ENCODE results near the gene DHDDS.
A peak's percentile ranks its signal among the peaks of the same experiment; 100 is the strongest.
"Not testable (repeated sequence)": the region's sequence is repeated elsewhere in the genome, so short reads cannot be mapped to it uniquely, and the experiment has no call there.

DHDDS gene

DNA sequence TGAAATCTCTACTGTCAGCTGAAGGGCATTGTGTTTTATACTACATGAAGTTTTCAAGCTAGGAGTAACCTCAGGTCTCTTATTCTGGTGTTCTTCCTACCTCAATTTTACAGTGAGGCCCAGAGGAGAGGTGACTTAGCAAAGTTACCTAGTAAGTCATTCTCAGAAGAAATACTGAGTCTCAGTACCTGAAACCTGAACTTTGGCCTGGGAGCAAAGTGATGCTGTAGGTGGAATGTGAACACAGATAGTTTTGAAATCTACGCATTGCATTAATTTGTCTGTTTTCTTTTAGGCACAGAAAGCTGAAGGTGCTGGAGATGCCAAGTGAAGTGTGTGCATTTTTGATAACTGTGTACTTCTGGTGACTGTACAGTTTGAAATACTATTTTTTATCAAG lies 42.7 kb downstream of the DHDDS start:
- DNase-seq (ENCODE audit: low read depth in 2 of 2, low spot score in 1 of 2): no peak

DNA sequence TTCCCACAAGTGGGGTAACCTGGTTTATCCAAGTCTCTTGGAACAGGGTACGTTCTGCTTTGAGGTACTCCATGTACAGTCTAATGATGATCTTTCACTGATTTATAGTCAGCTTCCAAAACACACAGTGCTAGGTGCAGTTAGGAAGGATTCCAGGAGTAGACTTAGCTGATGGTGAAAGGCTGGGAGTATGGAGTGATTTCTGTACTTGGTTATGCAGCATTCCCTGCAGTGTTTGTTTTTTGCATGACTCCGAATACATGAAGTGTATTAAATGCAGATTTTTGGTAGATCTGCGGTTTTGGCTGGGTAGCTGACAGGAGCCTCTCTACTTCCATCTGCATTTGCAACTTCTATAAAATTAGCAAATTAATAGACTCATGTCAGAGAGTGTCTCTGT lies 43.9 kb downstream of the DHDDS start:
- no peak for DNase-seq (ENCODE audit: low read depth in 2 of 2, low spot score in 1 of 2)

DNA sequence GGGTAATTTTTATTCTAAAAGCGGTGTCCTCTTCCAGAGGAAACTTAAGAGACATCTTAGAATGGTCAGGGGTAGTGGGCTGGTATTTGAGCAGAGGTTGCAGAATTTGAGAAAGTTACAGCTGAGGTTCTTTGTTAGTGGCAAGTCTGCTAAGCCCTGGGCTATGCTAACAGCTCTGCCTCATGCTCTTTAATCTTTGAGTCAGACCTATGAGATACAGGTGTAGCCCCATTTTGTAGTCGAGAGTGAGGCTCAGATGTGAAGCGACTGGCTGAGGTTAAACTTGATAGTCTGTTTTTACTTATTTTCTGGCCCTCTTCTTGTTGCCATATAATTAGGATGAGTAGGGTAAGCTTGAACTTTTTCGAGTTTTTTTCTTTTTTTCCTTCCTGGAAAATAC lies 44.8 kb downstream of the DHDDS start:
- no peak for DNase-seq (ENCODE audit: low read depth in 2 of 2, low spot score in 1 of 2)

DNA sequence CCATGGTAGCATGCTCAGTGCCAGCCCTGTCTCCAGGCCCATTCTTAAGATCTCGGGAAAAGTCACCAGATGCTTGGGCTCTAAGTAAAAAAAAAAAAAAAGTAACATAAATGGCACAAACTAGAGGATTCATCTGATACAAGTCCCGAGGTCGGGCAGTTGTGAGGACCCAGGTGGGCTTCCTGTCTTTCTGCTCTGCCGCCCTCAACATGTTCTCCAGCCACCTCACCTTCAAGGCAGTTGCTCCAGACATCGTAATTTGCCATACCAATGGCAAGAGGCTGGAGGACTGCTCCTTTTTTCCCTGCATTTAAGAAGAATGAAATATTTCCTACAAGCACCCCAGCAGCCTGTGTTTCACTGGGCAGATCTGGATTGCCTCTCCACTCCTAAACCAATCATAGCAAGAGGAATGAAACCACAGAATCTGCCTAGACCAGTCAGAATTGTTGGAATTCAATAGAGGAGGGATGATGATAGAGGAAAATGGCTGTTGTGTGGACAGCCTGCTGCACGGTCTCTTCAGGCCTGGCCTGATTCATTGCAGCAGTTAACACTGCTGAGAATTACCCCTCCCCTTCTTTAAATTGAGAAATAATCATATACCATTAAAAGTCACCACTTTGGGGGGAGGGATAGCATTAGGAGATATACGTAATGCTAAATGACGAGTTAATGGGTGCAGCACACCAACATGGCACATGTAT lies 45.5 kb downstream of the DHDDS start:
- no peak for DNase-seq (ENCODE audit: low read depth in 2 of 2, low spot score in 1 of 2)

DNA sequence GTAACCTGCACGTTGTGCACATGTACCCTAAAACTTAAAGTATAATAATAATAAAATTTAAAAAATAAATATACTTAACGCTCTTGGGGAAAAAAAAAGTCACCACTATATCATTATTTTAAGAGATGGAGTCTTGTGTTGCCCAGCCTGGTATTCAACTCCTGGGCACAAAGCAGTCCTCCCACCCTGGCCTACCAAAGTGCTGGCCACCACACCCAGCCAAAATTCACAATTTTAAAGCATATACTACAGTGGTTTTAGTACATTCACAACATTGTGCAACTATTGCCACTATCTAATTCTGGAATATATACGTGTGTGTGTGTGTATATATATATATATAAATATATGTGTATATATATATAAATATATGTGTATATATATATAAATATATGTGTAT lies 46.0 kb downstream of the DHDDS start:
- no peak for DNase-seq (ENCODE audit: low read depth in 2 of 2, low spot score in 1 of 2)

DNA sequence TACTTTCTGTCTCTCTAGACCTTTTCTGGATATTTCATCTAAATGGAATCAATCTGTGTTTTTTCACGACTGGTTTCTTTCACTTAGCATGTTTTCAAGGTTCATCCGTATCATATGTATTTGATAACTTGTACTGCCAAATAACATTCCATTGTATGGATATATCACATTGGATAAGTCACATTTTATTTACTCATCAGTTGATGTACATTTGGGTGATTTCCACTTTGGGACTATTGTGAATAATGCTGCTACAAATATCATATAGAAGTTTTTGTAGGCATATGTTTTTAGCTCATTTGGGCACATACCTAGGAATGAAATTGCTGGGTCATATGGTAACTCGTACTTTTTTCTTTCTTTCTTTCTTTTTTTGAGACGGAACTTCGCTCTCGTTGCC lies 46.9 kb downstream of the DHDDS start:
- no peak for DNase-seq (ENCODE audit: low read depth in 2 of 2, low spot score in 1 of 2)

DNA sequence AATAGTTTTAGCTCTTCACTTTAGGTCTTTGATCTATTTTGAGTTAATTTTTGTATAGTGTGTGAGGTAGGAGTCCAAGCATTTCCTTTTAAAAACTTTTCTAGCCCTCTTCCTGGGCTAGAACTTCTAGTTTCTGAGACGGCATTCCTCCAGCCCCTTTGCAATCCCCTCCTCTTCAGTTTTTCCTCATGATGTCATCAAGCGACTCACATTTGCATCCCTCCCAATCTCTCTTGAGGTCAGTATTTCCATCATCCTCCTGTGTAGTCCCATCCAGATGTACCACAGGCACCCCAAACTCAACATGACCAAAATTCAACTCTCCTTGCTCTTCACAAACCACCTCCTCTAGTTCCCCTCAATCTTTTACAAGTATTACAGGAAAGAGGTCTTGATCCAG lies 50.8 kb downstream of the DHDDS start:
- no peak for DNase-seq (ENCODE audit: low read depth in 2 of 2, low spot score in 1 of 2)

DNA sequence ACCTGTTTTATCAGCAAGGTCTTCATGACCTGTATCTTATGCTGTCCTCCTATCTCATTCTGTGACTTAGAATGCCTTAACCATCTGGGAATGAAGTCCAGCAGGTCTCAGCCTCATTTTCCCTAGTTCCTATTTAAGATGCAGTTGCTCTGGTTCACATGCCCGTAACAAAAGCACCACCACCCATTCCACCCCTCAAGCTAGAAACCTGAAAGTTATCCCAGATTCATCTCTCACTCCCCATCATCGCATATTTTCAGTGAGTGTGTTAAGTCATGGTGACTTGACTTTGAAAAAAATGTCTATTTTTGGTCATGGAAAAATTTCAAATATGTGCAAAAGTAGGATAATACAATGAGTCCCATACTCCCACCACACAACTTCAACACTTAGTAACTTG lies 51.9 kb downstream of the DHDDS start:
- no peak for DNase-seq (ENCODE audit: low read depth in 2 of 2, low spot score in 1 of 2)

DNA sequence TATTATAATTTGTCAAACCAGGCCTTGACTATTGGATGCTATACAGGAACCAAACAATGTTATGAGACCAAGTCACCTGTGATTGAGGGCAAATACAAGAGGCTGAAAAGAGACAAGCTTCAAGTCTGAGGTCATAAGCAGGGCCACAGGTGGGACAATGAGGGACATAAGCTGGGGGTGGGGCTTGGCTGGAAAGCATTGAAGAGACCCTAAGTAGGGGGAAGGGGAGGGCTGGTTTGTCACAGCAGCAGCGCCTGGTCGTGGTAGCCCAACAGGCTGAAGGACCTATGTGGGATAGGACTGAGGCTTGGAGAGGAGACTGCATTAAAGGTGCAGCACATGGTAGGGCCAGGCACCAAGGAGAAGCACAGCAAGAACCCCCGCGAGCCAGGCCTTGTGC lies 58.0 kb downstream of the DHDDS start:
- no peak for DNase-seq (ENCODE audit: low read depth in 2 of 2, low spot score in 1 of 2)

DNA sequence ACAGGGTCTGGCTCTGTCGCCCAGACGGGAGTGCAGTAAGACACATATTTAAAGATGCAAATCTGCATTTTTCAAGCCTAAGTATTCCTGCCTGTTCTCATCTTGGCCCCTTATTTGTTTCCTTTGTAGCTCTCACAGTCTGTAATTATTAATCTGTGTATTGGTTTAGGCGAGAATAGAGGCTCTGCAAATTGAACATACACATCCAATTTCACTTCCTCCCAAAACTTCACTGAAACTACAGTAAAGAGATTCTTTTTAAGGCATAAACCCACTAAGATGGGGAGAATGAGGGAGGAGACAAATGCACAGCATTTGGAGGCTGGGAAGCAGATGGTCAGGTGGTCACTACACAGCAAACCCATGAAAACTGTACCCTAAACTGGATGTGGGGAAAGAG lies 61.1 kb downstream of the DHDDS start:
- DNase-seq (ENCODE audit: low read depth in 2 of 2, low spot score in 1 of 2): no peak

DNA sequence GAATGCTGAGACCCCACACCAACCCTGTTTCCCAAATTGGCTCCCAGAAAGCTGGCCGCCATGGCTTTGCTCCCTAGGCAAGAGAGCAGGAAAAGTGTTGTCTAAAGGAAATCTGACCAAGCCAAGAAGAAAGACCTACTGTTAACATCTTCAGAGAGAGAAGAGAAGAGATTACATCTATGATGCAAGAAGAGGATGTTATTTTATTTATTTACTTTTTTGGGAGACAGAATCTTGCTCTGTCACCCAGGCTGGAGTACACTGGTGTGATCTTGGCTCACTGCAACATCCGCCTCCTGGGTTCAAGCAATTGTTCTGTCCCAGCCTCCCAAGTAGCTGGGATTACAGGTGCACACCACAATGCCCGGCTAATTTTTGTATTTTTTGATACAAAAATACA lies 61.8 kb downstream of the DHDDS start:
- DNase-seq (ENCODE audit: low read depth in 2 of 2, low spot score in 1 of 2): no peak

DNA sequence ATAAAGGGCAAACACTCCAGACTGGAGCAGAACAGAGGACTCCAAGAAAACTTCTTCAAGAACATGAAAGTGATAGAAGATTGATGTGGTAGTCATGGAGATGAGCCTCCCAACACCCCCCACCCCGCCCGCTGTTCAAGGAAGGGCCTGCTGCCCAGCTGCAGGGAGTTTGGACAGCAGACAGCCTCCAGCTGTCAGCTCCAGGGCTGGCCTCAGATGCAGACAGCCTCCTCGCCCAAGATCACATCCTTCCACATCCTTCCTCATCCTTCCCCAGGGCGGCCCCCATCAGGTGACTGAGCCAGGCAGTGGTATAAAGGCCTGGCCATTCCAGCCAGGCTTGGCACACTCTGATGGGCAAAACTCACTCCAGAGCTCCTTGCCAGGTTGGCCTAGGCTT lies 64.7 kb downstream of the DHDDS start:
- DNase-seq (ENCODE audit: low read depth in 2 of 2, low spot score in 1 of 2): no peak

DNA sequence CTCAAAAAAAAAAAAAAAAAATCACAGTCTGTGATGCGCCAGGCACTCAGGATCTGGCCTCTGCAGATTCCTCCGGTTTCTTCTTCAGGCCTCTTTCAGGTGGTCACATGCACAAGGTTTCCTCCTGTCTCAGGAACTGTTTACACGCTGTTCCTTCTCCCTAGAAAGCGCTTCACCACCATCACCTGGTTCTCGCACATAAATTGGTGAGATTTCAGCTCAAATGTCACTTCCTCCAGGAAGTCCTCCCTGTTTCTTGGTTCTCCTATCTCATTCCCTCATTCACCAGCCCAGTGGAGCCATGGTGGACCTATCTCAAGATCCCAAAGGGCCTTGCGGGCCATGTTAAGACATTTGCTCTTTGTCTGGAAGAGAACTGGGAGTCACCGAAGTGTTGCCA lies 66.8 kb downstream of the DHDDS start:
- DNase-seq (ENCODE audit: low read depth in 2 of 2, low spot score in 1 of 2): no peak

DNA sequence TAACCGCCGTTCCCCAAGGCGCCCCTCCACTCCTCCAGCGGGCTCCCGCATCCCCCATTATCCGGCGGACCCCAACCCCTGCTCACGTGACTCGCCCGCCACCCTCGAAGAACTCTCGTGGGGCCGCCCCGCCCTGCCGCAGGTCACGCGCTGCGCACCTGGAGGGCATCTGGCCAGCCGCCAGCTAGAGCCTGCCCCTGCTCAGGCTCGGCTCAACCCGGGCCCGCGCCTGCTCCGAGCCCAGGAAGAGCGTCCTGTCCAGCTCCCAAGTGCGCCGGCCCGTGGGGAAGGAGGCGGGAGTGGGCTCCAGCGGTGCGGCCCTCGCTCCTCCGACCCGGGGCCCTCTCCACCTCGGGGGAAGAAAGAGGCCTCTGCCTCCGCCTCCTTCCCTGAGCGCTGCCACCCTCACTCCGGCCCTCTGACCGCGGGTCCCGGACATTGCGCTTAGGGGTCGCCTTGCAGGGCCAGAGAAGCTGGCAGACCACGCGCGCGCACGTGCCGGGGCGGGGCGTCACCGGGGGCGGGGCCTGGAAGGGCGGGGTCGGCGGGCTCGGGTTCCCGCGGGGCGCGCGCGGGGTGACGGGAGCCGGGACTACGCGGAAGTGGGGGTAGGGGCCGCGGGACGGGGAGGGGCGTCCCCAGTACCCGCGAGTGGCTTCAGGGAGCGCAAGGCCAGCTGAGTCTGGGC lies 68.5 kb downstream of the DHDDS start:
- DNase-seq (ENCODE audit: low read depth in 2 of 2, low spot score in 1 of 2): peak; percentile 84

DNA sequence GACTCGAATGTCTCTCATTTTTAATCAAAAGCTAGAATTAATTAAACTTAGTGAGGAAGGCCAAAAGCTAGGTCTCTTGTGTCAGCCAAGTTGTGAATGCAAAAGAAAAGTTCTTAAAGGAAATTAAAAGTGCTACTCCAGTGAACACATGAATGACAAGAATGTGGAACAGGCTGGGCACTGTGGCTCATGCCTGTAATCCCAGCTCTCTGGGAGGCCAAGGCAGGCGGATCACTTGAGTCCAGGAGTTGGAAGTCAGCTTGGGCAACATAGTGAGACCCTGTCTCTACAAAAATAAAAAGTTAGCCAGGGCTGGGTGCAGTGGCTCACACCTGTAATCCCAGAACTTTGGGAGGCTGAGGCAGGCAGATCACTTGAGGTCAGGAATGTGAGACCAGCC lies 78.6 kb downstream of the DHDDS start:
- not testable (repeated sequence) for DNase-seq (ENCODE audit: low read depth in 2 of 2, low spot score in 1 of 2)

DNA sequence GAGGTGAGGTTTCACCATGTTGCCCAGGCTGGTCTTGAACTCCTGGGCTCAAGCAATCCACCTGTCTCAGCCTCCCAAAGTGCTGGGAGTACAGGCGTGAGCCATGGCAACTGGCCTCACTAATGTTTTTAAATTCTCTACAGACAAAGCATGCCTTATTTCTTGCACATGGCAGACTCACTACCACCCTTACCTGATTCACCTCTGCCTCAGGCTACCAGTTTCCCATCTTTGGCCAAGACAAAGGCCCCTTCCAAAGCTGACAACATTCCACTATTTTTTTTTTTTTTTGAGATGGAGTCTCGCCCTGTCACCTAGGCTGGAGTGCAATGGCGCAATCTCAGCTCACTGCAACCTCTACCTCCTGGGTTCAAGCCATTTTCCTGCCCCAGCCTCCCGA lies 83.7 kb downstream of the DHDDS start:
- DNase-seq (ENCODE audit: low read depth in 2 of 2, low spot score in 1 of 2): not testable (repeated sequence)

DNA sequence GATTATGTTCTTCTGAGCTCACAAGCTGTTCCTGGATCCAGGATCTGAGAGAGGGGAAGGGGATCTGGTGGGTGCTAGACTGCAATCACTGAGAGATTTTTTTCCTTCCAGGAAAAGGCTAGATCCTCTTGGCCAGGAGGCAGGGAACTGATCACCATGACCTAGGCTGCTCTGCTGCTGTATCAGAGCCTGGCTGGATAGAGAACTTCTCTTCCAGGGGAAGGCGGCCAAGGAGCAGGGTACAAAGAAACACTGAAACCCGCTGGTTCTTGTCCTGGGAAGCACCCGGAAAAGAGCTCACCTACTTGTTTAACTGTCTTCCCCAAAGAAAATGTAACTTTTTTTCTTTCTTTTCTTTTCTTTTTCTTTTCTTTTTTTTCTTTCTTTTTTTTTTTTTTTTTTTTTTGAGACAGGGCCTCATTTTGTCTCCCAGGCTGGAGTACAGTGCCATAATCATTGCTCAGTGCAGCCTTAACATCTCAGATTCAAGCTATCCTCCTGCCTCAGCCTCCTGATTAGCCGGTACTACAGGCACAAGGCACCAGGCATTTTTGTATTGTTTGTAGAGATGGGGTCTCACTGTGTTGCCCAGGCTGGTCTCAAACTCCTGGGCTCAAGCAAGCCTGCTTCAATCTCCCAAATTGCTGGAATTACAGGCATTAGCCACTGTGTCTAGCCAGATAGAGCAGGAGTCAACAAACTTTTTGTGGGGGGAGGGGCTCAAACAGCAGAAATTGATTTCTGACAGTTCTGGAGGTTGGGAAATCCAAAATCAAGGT lies 85.1 kb downstream of the DHDDS start:
- no peak for DNase-seq (ENCODE audit: low read depth in 2 of 2, low spot score in 1 of 2)

DNA sequence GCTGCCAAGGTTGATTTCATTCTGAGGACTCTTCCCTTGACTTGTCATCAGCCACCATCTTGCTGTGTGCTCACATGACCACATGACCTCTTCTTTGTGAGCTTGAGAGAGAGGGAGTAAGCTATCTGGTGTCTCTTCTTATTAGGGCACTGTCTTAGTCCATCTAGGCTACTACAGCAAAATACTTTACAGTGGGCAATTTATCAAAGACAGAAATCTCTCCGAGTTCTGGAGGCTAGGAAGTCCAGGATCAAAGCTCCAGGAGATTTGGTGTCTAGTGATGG lies 85.6 kb downstream of the DHDDS start:
- DNase-seq (ENCODE audit: low read depth in 2 of 2, low spot score in 1 of 2): no peak

DNA sequence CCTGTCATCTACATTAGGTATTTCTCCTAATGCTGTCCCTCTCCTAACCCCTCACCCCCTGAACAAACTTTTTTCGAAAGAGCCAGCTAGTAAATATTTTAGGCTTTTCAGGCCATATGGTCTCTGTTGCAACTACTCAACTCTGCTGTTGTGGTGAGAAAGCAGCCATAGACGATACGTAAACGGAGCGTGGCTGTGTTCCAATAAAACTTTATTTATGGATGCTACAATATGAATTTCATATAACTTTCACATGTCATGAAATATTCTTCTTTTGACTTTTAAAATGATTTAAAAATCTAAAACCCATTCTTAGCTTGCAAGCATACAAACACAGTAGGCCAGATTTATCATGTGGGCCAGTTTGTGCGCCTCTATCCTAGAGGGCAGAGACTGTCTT lies 86.2 kb downstream of the DHDDS start:
- DNase-seq (ENCODE audit: low read depth in 2 of 2, low spot score in 1 of 2): no peak

DNA sequence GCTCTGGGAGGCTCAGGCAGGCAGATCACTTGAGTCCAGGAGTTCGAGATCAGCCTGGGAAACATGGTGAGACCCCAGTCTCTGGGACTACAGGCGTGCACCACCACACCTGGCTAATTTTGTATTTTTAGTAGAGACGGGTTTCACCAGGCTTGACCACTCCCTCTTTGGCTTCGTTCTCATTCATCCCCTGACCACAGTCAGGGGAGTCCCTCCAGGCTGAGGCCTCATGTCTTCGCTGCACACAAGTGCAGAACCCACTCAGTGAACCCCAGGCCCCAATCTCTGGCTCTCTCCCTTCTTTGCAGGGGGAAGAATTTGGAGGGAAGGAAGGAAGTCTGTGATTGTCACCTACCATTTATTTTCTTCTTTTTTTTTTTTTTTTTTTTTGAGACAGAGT lies 88.2 kb downstream of the DHDDS start:
- DNase-seq (ENCODE audit: low read depth in 2 of 2, low spot score in 1 of 2): no peak

All from stimulated activated CD8-positive, alpha-beta memory T cell treated with anti-CD3 and anti-CD28 coated beads, Interleukin-4, amount 100 ng/mL, for 4 hours (primary cell).